ENCODE results near the gene ACOX3. TPM values are rescaled to one million over a fixed set of nuclear protein-coding genes. Genes with fewer than 3 reads are reported as not detected.

Gene ACOX3
- total and polyA plus RNA-seq, 2 of the 8 experiments (the other 6 are each of a cell fraction or from before 2014, with no cell fraction given) = 2.5 to 9.9 TPM

DNA sequence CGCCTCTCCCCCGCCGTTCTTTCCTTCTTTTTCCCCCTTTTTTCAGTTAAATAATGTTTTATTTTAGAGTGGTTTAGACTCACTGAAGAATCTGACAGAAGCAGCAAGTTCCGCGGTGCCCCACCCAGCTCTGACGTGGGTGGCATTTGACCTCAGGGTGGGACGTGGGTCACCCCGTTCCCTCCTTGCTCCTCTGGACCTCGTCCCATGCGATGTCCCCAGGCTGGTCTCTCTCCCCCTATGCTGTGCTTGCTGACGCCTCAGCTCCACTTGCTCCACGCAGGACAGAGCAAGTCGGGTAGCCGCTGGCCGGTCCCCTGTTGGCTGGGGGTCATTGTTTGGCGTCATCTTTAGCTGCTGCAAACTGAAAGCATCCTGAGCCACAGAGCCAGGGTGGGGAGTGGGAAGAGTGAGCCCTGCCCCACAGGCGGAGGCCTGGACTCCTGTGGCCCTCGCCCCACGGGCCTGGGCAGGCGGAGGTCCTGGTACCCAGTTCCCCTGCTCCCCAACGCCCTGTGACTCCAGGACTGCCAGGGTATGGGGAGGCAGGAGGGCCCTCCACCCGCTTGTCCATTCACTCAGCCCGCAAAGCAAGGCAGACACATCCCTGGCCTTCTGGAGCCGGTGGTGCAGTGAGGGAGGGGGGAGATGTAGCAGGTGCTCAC lies 30.8 kb upstream of the ACOX3 start:
- no peak overlapping the region for H3K4ac ChIP-seq (replicated peaks; ENCODE audit: insufficient read length, low read depth, low read length)
- H2BK120ac ChIP-seq (replicated peaks; ENCODE audit: low read depth, low read length) = no peak overlapping the region
- POLR2A ChIA-PET (ENCODE audit: partially characterized antibody) = interaction anchor here (1.0 to 2.2 kb wide), 3 partner anchors 11 to 121 kb away, joined by 3 to 7 read pairs (median 4); partner anchors contain the start of gene CPZ
- peaks cover 0 to 16% (median 10%) of the 10 kb centered on the region in 4 experiments; a peak in 4 of 8 replicates for H3K36me3 ChIP-seq (ENCODE audit: control insufficient read depth in 2 of 4, insufficient read depth in 4 of 4, low read length in 3 of 4)
- CTCF ChIA-PET (ENCODE audit: partially characterized antibody) = interaction anchor here (0.7 to 11.2 kb wide), 19 partner anchors 26 to 446 kb away, joined by 3 to 237 read pairs (median 4); partner anchors contain the start of gene CPZ
- no peak overlapping the region for H3K9ac ChIP-seq (replicated peaks in 1 of 4; ENCODE audit: extremely low read depth in 1 of 4, low read depth in 3 of 4, low read length in 3 of 4)
- H3K23me2 ChIP-seq (ENCODE audit: low read depth, low read length) = no peaks in the 10 kb centered on the region
- no peak overlapping the region for H4K5ac ChIP-seq (ENCODE audit: insufficient read length, low read depth, low read length)
- FAIRE-seq (no peak), DNase-seq (ENCODE audit: low read depth in 1 of 2, low spot score in 2 of 2) (no peak)
- H3K79me2 ChIP-seq (ENCODE audit: control insufficient read depth in 1 of 2, insufficient read depth in 2 of 2, low read length in 2 of 2) = no peaks in the 10 kb centered on the region
- no peak overlapping the region for H2AFZ ChIP-seq (ENCODE audit: low read length)
- no peak overlapping the region for H2BK15ac ChIP-seq (ENCODE audit: low read length)
- no peak overlapping the region for H2AK5ac ChIP-seq (ENCODE audit: low read depth, low read length)
- H3K27ac ChIP-seq (ENCODE audit: low read depth, low read length) = no peak overlapping the region
- H2BK5ac ChIP-seq (ENCODE audit: low read depth, low read length) = no peak overlapping the region
- peaks cover 0 to 4% of the 10 kb centered on the region in 2 experiments for H4K20me1 ChIP-seq (replicated peaks in 1 of 2; ENCODE audit: control insufficient read depth in 1 of 2, insufficient read depth in 2 of 2, low read length in 2 of 2)
- peaks cover 0 to 5% (median 2%) of the 10 kb centered on the region in 4 experiments; a peak in 2 of 7 replicates for H3K4me1 ChIP-seq (replicated peaks in 1 of 4; ENCODE audit: control insufficient read depth in 3 of 4, insufficient read depth in 4 of 4, low read length in 3 of 4)
- 86% methylated on average over 23 of the region's 24 CpGs; no CpG with 5 or more reads in 1 of the 2 experiments for WGBS, 2 experiments (ENCODE audit: extremely low coverage in 1 of 2, insufficient coverage in 1 of 2, insufficient read length in 1 of 2, insufficient replicate concordance in 2 of 2, low coverage in 1 of 2, low lambda C conversion rate in 2 of 2, missing lambda C conversion rate in 1 of 2)
- H2BK20ac ChIP-seq (ENCODE audit: low read length) = no peak overlapping the region
- H3K79me1 ChIP-seq (ENCODE audit: low read depth, low read length) = no peaks in the 10 kb centered on the region
- H3K18ac ChIP-seq (ENCODE audit: extremely low read depth, low read length) = no peak overlapping the region
- no peak overlapping the region for H3K14ac ChIP-seq (ENCODE audit: insufficient read length)
- no peak overlapping the region for H4K91ac ChIP-seq (replicated peaks; ENCODE audit: insufficient read length, low read length)
- H3K27me3 ChIP-seq (replicated peaks in 1 of 4; ENCODE audit: control insufficient read depth in 3 of 4, extremely low read depth in 1 of 4, insufficient read depth in 3 of 4, low read length in 3 of 4) = no peaks in the 10 kb centered on the region
- H4K8ac ChIP-seq (ENCODE audit: extremely low read depth, insufficient read depth, low read length) = 0 out of 2 replicates have a peak overlapping the region, but pooled peaks have one; percentile 36
- H2BK12ac ChIP-seq (ENCODE audit: low read depth, low read length) = no peak overlapping the region
- H3K9me3 ChIP-seq (ENCODE audit: insufficient read depth in 2 of 2, low read depth in 1 of 2, low read length in 1 of 2) = no peaks in the 10 kb centered on the region
- no peak overlapping the region for H3K4me2 ChIP-seq (ENCODE audit: insufficient read depth in 1 of 2, low read depth in 2 of 2, low read length in 2 of 2)
- H3K23ac ChIP-seq (ENCODE audit: insufficient read length) = no peak overlapping the region
- H3K4me3 ChIP-seq (ENCODE audit: extremely low read depth in 1 of 4, insufficient read depth in 2 of 4, low read depth in 3 of 4, low read length in 4 of 4) = no peak overlapping the region
- H3K56ac ChIP-seq (replicated peaks; ENCODE audit: insufficient read length, low read depth, low read length) = no peak overlapping the region
- TF ChIP-seq SIRT6 (IDR thresholded peaks at IDR 0.05; ENCODE audit: low read length) (no peak), SRF (IDR thresholded peaks at IDR 0.05; ENCODE audit: low read depth, low read length) (no peak), TCF12 (IDR thresholded peaks at IDR 0.05; ENCODE audit: low read depth, low read length) (no peak), FOSL1 (IDR thresholded peaks at IDR 0.05; ENCODE audit: insufficient read depth, low read depth, low read length) (no peak)
